ENCODE data around the gene DMRTB1.

DMRTB1 gene

DNA sequence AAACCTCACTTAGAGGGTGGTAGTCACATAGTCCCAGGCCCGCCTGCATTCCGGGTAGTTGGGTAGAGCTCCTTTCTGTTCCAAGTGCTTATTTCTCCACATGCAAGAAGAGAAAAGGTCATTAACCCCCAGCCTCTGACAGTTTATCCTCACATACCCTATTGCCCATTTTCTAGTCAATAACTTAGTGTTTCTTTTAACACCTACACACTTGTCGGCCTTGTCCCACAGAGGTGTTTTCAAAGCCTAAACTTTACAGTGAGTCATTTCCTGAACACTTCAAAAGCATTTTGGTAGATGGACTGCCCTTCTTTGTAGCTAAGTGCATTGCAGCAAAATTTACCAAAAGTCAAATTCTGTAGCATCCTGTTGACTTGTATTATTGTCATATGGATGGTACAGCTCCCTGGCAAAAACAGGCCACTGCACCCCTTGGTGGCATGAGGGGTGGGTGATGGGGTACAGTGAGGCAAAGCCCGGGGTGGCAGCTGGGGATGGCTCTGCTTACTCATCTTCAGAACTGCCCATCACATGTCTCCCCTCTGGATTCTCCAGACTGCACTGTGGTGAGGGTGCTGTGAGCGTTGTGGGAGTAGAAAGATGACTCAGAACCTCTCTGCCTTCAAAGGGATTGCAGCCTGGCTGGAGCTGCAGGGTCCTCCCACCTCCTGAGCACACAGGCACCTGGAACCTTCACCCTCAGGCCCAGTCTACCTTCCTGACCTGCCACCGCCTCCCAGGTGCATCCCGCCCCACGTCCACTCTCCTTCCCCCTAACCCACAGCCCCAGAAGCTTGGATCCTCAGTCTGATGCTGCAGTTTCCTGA, 45.8 kb upstream of the DMRTB1 start (continued):
- TF ChIP-seq ZFP3 (tag by site-specific recombination; IDR thresholded peaks at IDR 0.05; ENCODE audit: low read depth) (no peak), OSR2 (tag by site-specific recombination; IDR thresholded peaks at IDR 0.05) (no peak), ZNF776 (tag by site-specific recombination; IDR thresholded peaks at IDR 0.05; ENCODE audit: borderline replicate concordance) (no peak), ZEB2 (tag by site-specific recombination; IDR thresholded peaks at IDR 0.05) (no peak), ZNF426 (tag by site-specific recombination; IDR thresholded peaks at IDR 0.05) (no peak), ZBTB7A (tag by site-specific recombination; IDR thresholded peaks at IDR 0.05; ENCODE audit: low read depth) (no peak), GLIS2 (tag by site-specific recombination; IDR thresholded peaks at IDR 0.05) (peak; percentile 48; the same call in 1 of the 2 replicates), YY2 (tag by site-specific recombination; IDR thresholded peaks at IDR 0.05) (no peak), ZNF660 (tag by site-specific recombination; IDR thresholded peaks at IDR 0.05) (no peak), ZBTB17 (tag by site-specific recombination; IDR thresholded peaks at IDR 0.05) (0 out of 2 replicates have a peak, but pooled peaks have one; percentile 12)
- TF ChIP-seq, protein P1, sequence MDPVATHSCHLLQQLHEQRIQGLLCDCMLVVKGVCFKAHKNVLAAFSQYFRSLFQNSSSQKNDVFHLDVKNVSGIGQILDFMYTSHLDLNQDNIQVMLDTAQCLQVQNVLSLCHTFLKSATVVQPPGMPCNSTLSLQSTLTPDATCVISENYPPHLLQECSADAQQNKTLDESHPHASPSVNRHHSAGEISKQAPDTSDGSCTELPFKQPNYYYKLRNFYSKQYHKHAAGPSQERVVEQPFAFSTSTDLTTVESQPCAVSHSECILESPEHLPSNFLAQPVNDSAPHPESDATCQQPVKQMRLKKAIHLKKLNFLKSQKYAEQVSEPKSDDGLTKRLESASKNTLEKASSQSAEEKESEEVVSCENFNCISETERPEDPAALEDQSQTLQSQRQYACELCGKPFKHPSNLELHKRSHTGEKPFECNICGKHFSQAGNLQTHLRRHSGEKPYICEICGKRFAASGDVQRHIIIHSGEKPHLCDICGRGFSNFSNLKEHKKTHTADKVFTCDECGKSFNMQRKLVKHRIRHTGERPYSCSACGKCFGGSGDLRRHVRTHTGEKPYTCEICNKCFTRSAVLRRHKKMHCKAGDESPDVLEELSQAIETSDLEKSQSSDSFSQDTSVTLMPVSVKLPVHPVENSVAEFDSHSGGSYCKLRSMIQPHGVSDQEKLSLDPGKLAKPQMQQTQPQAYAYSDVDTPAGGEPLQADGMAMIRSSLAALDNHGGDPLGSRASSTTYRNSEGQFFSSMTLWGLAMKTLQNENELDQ (tag by site-specific recombination; IDR thresholded peaks at IDR 0.05; ENCODE audit: low read depth), result no peak
- TF ChIP-seq, protein P2, sequence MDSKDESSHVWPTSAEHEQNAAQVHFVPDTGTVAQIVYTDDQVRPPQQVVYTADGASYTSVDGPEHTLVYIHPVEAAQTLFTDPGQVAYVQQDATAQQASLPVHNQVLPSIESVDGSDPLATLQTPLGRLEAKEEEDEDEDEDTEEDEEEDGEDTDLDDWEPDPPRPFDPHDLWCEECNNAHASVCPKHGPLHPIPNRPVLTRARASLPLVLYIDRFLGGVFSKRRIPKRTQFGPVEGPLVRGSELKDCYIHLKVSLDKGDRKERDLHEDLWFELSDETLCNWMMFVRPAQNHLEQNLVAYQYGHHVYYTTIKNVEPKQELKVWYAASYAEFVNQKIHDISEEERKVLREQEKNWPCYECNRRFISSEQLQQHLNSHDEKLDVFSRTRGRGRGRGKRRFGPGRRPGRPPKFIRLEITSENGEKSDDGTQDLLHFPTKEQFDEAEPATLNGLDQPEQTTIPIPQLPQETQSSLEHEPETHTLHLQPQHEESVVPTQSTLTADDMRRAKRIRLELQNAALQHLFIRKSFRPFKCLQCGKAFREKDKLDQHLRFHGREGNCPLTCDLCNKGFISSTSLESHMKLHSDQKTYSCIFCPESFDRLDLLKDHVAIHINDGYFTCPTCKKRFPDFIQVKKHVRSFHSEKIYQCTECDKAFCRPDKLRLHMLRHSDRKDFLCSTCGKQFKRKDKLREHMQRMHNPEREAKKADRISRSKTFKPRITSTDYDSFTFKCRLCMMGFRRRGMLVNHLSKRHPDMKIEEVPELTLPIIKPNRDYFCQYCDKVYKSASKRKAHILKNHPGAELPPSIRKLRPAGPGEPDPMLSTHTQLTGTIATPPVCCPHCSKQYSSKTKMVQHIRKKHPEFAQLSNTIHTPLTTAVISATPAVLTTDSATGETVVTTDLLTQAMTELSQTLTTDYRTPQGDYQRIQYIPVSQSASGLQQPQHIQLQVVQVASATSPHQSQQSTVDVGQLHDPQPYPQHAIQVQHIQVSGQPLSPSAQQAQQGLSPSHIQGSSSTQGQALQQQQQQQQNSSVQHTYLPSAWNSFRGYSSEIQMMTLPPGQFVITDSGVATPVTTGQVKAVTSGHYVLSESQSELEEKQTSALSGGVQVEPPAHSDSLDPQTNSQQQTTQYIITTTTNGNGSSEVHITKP (tag by site-specific recombination; IDR thresholded peaks at IDR 0.05), result 0 out of 2 replicates have a peak, but pooled peaks have one; percentile 15

DNA sequence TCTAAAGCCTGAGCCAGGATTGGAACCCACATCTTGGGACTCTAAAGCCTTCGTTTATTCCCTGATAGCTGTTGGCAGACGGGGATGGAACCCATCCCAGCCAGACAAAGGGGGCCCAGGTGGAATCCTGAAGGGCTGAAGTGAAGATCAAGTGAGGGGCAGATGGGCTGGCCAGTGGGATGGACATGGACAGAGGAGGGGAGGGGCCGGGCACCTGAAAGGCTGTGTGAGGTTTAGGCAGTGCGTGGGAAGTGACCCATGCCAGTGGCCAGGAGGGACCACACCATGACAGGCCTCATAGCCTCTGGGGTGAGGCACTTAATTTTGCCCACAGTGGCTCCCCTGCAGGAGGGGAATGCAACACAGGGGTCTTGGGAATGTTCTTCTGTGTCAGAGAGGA, 44.6 kb upstream of the DMRTB1 start:
- Histone ChIP-seq H3K4me3 (ENCODE audit: low read depth, low read length) (no peak overlapping the region), H3K9me3 (ENCODE audit: control insufficient read depth, insufficient read depth, low read depth, low read length) (no peaks in the 10 kb centered on the region), H3K27ac (ENCODE audit: extremely low read depth, low read depth, low read length) (no peak overlapping the region), H3K36me3 (ENCODE audit: control insufficient read depth in 2 of 2, insufficient read depth in 1 of 2, low read length in 2 of 2) (no peaks in the 10 kb centered on the region), H3K4me1 (ENCODE audit: control insufficient read depth, insufficient read depth, low read length) (peaks cover 5% of the 10 kb centered on the region; the same call in 1 of the 2 replicates)
- POLR2A ChIA-PET, result no interaction called here
- CTCF ChIA-PET, result interaction anchor here (0.6 kb wide), 1 partner anchor 135 kb away, joined by 3 read pairs; no protein-coding TSS in a partner anchor
- TF ChIP-seq ZEB2 (tag by site-specific recombination; IDR thresholded peaks at IDR 0.05) (no peak), ZNF214 (tag by site-specific recombination; IDR thresholded peaks at IDR 0.05; ENCODE audit: borderline replicate concordance) (no peak), ZNF248 (tag by site-specific recombination; IDR thresholded peaks at IDR 0.05) (no peak), ZNF777 (tag by site-specific recombination; IDR thresholded peaks at IDR 0.05; ENCODE audit: borderline replicate concordance) (no peak), ZNF274 (IDR thresholded peaks at IDR 0.05; ENCODE audit: low read length) (no peak), ZNF274 (tag by site-specific recombination; IDR thresholded peaks at IDR 0.05; ENCODE audit: borderline replicate concordance) (no peak), ZNF596 (tag by site-specific recombination; IDR thresholded peaks at IDR 0.05) (no peak), ZNF654 (tag by site-specific recombination; IDR thresholded peaks at IDR 0.05; ENCODE audit: low read depth) (no peak), ZNF701 (tag by site-specific recombination; IDR thresholded peaks at IDR 0.05) (no peak), ZSCAN30 (tag by site-specific recombination; IDR thresholded peaks at IDR 0.05) (no peak), KLF16 (tag by site-specific recombination; IDR thresholded peaks at IDR 0.05) (no peak), ZNF785 (tag by site-specific recombination; IDR thresholded peaks at IDR 0.05) (no peak), ZNF146 (tag by site-specific recombination; IDR thresholded peaks at IDR 0.05) (no peak), SCRT1 (tag by site-specific recombination; IDR thresholded peaks at IDR 0.05; ENCODE audit: borderline replicate concordance) (no peak), ZNF114 (tag by site-specific recombination; IDR thresholded peaks at IDR 0.05) (no peak), GLIS2 (tag by site-specific recombination; IDR thresholded peaks at IDR 0.05) (no peak)
- TF ChIP-seq, protein P3, sequence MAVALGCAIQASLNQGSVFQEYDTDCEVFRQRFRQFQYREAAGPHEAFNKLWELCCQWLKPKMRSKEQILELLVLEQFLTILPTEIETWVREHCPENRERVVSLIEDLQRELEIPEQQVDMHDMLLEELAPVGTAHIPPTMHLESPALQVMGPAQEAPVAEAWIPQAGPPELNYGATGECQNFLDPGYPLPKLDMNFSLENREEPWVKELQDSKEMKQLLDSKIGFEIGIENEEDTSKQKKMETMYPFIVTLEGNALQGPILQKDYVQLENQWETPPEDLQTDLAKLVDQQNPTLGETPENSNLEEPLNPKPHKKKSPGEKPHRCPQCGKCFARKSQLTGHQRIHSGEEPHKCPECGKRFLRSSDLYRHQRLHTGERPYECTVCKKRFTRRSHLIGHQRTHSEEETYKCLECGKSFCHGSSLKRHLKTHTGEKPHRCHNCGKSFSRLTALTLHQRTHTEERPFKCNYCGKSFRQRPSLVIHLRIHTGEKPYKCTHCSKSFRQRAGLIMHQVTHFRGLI (tag by site-specific recombination; IDR thresholded peaks at IDR 0.05), result no peak
- TF ChIP-seq, protein P4, sequence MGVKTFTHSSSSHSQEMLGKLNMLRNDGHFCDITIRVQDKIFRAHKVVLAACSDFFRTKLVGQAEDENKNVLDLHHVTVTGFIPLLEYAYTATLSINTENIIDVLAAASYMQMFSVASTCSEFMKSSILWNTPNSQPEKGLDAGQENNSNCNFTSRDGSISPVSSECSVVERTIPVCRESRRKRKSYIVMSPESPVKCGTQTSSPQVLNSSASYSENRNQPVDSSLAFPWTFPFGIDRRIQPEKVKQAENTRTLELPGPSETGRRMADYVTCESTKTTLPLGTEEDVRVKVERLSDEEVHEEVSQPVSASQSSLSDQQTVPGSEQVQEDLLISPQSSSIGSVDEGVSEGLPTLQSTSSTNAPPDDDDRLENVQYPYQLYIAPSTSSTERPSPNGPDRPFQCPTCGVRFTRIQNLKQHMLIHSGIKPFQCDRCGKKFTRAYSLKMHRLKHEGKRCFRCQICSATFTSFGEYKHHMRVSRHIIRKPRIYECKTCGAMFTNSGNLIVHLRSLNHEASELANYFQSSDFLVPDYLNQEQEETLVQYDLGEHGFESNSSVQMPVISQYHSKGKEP (tag by site-specific recombination; IDR thresholded peaks at IDR 0.05), result no peak
